HepG2 (cell line): ENCODE data around the gene DPEP1. TPM values are rescaled to one million over a fixed set of nuclear protein-coding genes. Genes with fewer than 3 reads are reported as not detected.

ENCODE experiments used
- BHLHE40 ChIP-seq: IDR thresholded peaks from 2 replicates; pipeline ENCODE4 v1.6.1; 2011; ENCODE audit warnings: low read length, improper control_type of control experiment
- CBFB ChIP-seq: sonication (generic); formaldehyde crosslinking; IDR thresholded peaks from 2 replicates; pipeline ENCODE4 v1.4.0; 2020; ENCODE audit warnings: missing genetic modification reagents
- DPF2 ChIP-seq: sonication (generic); formaldehyde crosslinking; IDR thresholded peaks from 2 replicates; pipeline ENCODE4 v1.4.0; 2020; ENCODE audit warnings: mild to moderate bottlenecking, low read depth, missing genetic modification reagents, borderline replicate concordance
- ELK4 ChIP-seq: sonication (generic); formaldehyde crosslinking; IDR thresholded peaks from 2 replicates; pipeline ENCODE4 v1.9.0; 2021; ENCODE audit warnings: missing genetic modification reagents, borderline replicate concordance
- HOXA5 ChIP-seq: sonication (generic); formaldehyde crosslinking; IDR thresholded peaks from 2 replicates; pipeline ENCODE4 v1.4.0; 2020; ENCODE audit warnings: missing genetic modification reagents
- KDM3A ChIP-seq: IDR thresholded peaks from 2 replicates; pipeline ENCODE4 v1.6.1; 2018; ENCODE audit warnings: low read depth, missing compliant biosample characterization
- KLF11 ChIP-seq: IDR thresholded peaks from 2 replicates; pipeline ENCODE4 v1.6.1; 2016; ENCODE audit warnings: missing compliant biosample characterization
- MTF2 ChIP-seq: sonication (generic); formaldehyde crosslinking; IDR thresholded peaks from 2 replicates; pipeline ENCODE4 v1.5.0; 2020; ENCODE audit warnings: missing genetic modification reagents, borderline replicate concordance
- PRDM4 ChIP-seq: sonication (generic); formaldehyde crosslinking; IDR thresholded peaks from 2 replicates; pipeline ENCODE4 v1.9.0; 2021; ENCODE audit warnings: missing genetic modification reagents, borderline replicate concordance
- RORA ChIP-seq: sonication (generic); formaldehyde crosslinking; IDR thresholded peaks from 2 replicates; pipeline ENCODE4 v1.5.0; 2020; ENCODE audit warnings: mild to moderate bottlenecking, missing genetic modification reagents, moderate library complexity
- SAFB2 ChIP-seq: sonication (generic); formaldehyde crosslinking; IDR thresholded peaks from 2 replicates; pipeline ENCODE4 v1.5.1; 2020; ENCODE audit warnings: missing genetic modification reagents, low read depth, mild to moderate bottlenecking, borderline replicate concordance
- STAG1 ChIP-seq: sonication (generic); formaldehyde crosslinking; IDR thresholded peaks from 2 replicates; pipeline ENCODE4 v1.4.0; 2020; ENCODE audit warnings: missing genetic modification reagents
- THYN1 ChIP-seq: sonication (generic); formaldehyde crosslinking; IDR thresholded peaks from 2 replicates; pipeline ENCODE4 v1.8.1; 2023; ENCODE audit warnings: low read depth, mild to moderate bottlenecking, moderate library complexity, missing genetic modification reagents, borderline replicate concordance
- YY1 ChIP-seq: IDR thresholded peaks from 2 replicates; pipeline ENCODE4 v1.6.1; 2011; ENCODE audit warnings: low read length, low read depth, moderate library complexity, mild to moderate bottlenecking; ENCODE audit not compliant: insufficient read depth, insufficient replicate concordance
- ZNF205 ChIP-seq: IDR thresholded peaks from 2 replicates; pipeline ENCODE4 v1.6.1; 2018; ENCODE audit warnings: missing biosample characterization, missing genetic modification reagents
- ZNF274 ChIP-seq: sonication (generic); formaldehyde crosslinking; IDR thresholded peaks from 2 replicates; pipeline ENCODE4 v1.5.1; 2020; ENCODE audit warnings: mild to moderate bottlenecking, missing genetic modification reagents
- ZSCAN5A ChIP-seq: sonication (generic); formaldehyde crosslinking; IDR thresholded peaks from 2 replicates; pipeline ENCODE4 v1.8.0; 2022; ENCODE audit warnings: mild to moderate bottlenecking, missing genetic modification reagents, borderline replicate concordance
- polyA plus RNA-seq, 8 experiments: library from polyadenylated mRNA; depleted of rRNA in 3 of 8; stranded (reverse) in 7 of 8; unstranded in 1 of 8; fragments of >200 nt; fragmentation: Illumina TruSeq in 4 of 8; extraction: Trizol in 4 of 8; gene quantifications; 2 replicates each; pipeline versions ENCODE4 v1.2.1 to v1.2.3, GENCODE V29; 2011 to 2016; ENCODE audit warnings: low read depth in 4 of 8, missing spikeins in 1 of 8, mixed read lengths in 1 of 8; ENCODE audit not compliant: insufficient read depth in 1 of 8
- total RNA-seq, 5 experiments: library from RNA; depleted of rRNA; stranded (reverse); fragments of >200 nt; fragmentation: Illumina TruSeq; extraction: Trizol; gene quantifications; 2 replicates each; pipeline ENCODE4 v1.2.3, GENCODE V29; 2016; ENCODE audit warnings: low read depth in 1 of 5
- TF ChIP-seq, protein P1 (sequence below): sonication (generic); formaldehyde crosslinking; IDR thresholded peaks from 2 replicates; pipeline ENCODE4 v1.4.0; 2020; ENCODE audit warnings: missing genetic modification reagents, borderline replicate concordance
- TF ChIP-seq, protein P2 (sequence below): sonication (generic); formaldehyde crosslinking; IDR thresholded peaks from 2 replicates; pipeline ENCODE4 v1.4.0; 2020; ENCODE audit warnings: missing genetic modification reagents, borderline replicate concordance

Gene DPEP1
- total and polyA plus RNA-seq, 2 of the 13 experiments (the other 11 are each of a cell fraction or from before 2014, with no cell fraction given) = 37.6 to 52.2 TPM

GRCh38 chr16:89687092-89687940, 73.9 kb downstream of the DPEP1 start (continued):
- TF ChIP-seq PRDM4 (no peak), HOXA5 (CRISPR knock-in tag) (peak; percentile 99), ELK4 (peak; percentile 51; the same call in 1 of the 2 replicates), CBFB (CRISPR knock-in tag) (peak; percentile 71; the same call in 1 of the 2 replicates), YY1 (peak; percentile 66), DPF2 (CRISPR knock-in tag) (peak; percentile 79; the same call in 1 of the 2 replicates), KDM3A (CRISPR knock-in tag) (peak; percentile 98; the same call in 1 of the 2 replicates), ZNF205 (CRISPR knock-in tag) (peak; percentile 94), KLF11 (CRISPR knock-in tag) (peak; percentile 98), BHLHE40 (peak; percentile 91), STAG1 (peak; percentile 58), RORA (CRISPR knock-in tag) (no peak), THYN1 (0 out of 2 replicates have a peak, but pooled peaks have one; percentile 74), SAFB2 (peak; percentile 91; the same call in 1 of the 2 replicates), MTF2 (CRISPR knock-in tag) (no peak), ZSCAN5A (CRISPR knock-in tag) (peak; percentile 98; the same call in 1 of the 2 replicates), ZNF274 (CRISPR knock-in tag) (peak; percentile 95; the same call in 1 of the 2 replicates)
- TF ChIP-seq, protein P1, sequence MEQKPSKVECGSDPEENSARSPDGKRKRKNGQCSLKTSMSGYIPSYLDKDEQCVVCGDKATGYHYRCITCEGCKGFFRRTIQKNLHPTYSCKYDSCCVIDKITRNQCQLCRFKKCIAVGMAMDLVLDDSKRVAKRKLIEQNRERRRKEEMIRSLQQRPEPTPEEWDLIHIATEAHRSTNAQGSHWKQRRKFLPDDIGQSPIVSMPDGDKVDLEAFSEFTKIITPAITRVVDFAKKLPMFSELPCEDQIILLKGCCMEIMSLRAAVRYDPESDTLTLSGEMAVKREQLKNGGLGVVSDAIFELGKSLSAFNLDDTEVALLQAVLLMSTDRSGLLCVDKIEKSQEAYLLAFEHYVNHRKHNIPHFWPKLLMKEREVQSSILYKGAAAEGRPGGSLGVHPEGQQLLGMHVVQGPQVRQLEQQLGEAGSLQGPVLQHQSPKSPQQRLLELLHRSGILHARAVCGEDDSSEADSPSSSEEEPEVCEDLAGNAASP (CRISPR knock-in tag) = peak; percentile 86
- TF ChIP-seq, protein P2, sequence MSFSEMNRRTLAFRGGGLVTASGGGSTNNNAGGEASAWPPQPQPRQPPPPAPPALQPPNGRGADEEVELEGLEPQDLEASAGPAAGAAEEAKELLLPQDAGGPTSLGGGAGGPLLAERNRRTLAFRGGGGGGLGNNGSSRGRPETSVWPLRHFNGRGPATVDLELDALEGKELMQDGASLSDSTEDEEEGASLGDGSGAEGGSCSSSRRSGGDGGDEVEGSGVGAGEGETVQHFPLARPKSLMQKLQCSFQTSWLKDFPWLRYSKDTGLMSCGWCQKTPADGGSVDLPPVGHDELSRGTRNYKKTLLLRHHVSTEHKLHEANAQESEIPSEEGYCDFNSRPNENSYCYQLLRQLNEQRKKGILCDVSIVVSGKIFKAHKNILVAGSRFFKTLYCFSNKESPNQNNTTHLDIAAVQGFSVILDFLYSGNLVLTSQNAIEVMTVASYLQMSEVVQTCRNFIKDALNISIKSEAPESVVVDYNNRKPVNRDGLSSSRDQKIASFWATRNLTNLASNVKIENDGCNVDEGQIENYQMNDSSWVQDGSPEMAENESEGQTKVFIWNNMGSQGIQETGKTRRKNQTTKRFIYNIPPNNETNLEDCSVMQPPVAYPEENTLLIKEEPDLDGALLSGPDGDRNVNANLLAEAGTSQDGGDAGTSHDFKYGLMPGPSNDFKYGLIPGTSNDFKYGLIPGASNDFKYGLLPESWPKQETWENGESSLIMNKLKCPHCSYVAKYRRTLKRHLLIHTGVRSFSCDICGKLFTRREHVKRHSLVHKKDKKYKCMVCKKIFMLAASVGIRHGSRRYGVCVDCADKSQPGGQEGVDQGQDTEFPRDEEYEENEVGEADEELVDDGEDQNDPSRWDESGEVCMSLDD (CRISPR knock-in tag) = peak; percentile 85
